Measurements from ENCODE around the gene TMSB4Y.

Gene TMSB4Y

DNA sequence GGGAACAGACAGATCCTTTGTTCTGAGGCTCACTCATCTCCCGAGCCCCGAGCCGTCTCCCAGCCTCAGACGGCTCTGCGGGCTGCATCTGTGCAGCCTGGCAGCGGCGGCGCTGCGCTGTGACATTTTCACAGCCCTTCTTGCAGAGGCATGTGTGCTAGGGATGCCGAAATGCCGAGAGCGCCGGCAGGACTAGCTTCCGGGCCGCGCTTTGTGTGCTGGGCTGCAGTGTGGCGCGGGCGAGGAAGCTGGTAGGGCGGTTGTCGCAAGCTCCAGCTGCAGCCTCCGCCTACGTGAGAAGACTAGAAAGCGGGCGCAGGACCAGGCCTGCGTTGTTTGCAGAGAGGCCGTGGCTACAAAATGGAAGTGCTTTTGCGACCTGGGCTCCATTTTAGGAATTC, at the start of gene TMSB4Y:
Gene TMSB4Y, plus strand, starts transcription at position 332 of the 401 bp plus-strand sequence.
- intact Hi-C loops (cut with DNase I) = no loop called here
- peak in 15 of 42 donors; percentile 71 to 92 (median 82) for DNase-seq

DNA sequence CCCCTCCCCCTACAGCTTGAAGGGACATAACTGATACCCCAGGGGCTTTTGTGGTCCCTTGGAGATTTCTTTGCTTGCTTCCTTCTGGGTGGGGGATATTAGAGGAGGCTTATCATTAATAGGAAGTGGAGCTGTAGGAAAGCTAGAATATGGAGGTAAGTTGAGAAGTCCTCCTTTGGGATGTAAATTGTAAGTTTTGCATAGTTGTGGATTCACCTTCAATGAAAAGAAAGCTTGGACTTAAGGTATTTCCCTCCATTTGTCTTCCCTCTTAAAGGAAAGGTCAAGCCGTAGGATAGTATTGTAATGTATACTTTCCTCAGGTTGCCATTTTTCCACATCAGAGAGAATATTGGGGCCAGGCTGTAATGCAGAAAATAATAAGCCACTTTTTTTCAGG, 39.5 kb upstream of the TMSB4Y start:
- DNase-seq = no peak
- intact Hi-C loops (cut with DNase I) = no loop called here

GRCh38 chrY:13671122-13671521, 32.6 kb upstream of the TMSB4Y start:
- DNase-seq = no peak
- intact Hi-C loops (cut with DNase I) = no loop called here

GRCh38 chrY:13702276-13702675, 1.4 kb upstream of the TMSB4Y start:
- intact Hi-C loops (cut with DNase I) = no loop called here
- DNase-seq = no peak

DNA sequence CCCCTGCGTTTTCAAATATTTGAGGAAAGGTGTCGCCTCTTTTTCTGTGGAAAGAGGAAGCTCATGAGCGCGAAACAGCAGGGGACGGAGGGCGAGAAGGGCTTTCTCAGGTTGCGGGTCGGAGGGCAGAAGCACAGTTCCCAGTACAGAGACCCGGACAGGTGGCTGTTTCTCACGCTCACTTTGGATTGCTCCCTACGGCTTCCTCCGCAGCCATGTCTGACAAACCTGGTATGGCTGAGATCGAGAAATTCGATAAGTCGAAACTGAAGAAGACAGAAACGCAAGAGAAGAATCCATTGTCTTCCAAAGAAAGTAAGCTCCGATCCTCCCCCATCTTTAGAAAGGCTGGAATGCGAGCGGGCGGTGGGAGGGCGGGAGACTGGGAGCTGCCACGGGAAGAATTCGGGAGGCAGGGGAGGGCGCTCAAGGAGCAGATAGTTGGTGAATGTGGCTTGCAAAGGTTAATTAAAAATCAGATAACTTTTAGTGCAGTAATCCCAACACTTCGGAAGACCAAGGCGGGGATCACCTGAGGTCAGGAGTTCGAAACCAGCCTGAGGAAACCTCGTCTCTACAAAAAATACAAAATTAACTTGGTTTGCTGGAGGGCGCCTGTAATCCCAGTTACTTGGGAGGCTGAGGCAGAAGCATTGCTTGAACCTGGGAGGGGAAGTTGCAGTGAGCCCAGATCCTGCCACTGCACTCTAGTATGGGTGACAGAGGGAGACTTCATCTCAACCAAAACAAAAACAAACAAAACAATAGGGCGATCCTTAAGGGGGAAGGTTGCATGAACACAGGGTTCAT, 627 bp downstream of the TMSB4Y start:
- intact Hi-C loops (cut with DNase I) = no loop called here
- DNase-seq = peak in 15 of 42 donors; percentile 20 to 83 (median 61)

GRCh38 chrY:13705197-13705596, 1.5 kb downstream of the TMSB4Y start:
- peak in 15 of 42 donors; percentile 15 to 77 (median 57) for DNase-seq
- intact Hi-C loops (cut with DNase I) = no loop called here

- DNase-seq = no peak
- intact Hi-C loops (cut with DNase I) = no loop called here
Observed at GRCh38 chrY:13708038-13708437, 4.3 kb downstream of the TMSB4Y start.

- no peak for DNase-seq
- intact Hi-C loops (cut with DNase I) = no loop called here
Observed at GRCh38 chrY:13718996-13719395, 15.3 kb downstream of the TMSB4Y start.

- DNase-seq = peak in 9 of 42 donors; percentile 11 to 58 (median 39)
- intact Hi-C loops (cut with DNase I) = no loop called here
Observed at GRCh38 chrY:13729517-13729916, 25.8 kb downstream of the TMSB4Y start.

- intact Hi-C loops (cut with DNase I) = no loop called here
- peak in 15 of 42 donors; percentile 6 to 78 (median 49) for DNase-seq
Observed at GRCh38 chrY:13738618-13739017, 34.9 kb downstream of the TMSB4Y start.

GRCh38 chrY:13751289-13752071, 47.8 kb downstream of the TMSB4Y start:
- peak in 9 of 42 donors; percentile 9 to 47 (median 17) for DNase-seq
- intact Hi-C loops (cut with DNase I) = no loop called here

- intact Hi-C loops (cut with DNase I) = no loop called here
- DNase-seq = no peak
Observed at GRCh38 chrY:13754661-13755060, 51.0 kb downstream of the TMSB4Y start.

All from head of caudate nucleus (tissue), 42 donors.